Measurements from ENCODE around the gene CLTC. TPM values are rescaled to one million over a fixed set of nuclear protein-coding genes. Genes with fewer than 3 reads are reported as not detected.

CLTC gene
- total RNA-seq, 1 donor from 2014 or later = 236 TPM

DNA sequence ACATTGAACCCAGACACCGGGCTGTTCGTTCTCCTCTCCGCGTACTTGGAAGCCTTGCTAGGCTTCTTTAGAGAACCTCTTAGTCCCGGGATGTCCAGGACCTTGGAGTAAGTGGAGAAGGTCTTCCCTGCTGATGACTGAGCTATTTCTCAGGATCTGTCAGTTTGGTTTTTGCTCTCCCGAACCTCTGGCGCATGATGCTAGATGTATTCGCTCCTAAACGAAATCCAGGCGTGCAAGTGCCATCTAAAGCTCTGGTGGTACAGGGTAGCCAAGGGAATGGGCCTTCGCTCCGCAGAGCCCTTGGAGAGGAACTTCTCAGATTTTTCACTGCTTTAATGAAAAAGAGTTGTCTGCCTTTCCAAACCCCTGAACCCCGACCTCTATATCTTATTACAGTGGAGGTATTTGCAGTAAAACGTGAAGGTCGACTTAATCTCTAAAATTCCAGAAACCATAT lies 88.3 kb downstream of the CLTC start:
- Histone ChIP-seq H3K4me1 (ENCODE audit: control insufficient read depth in 3 of 3, insufficient read depth in 3 of 3, low read length in 3 of 3) (peaks cover 15 to 33% (median 29%) of the 10 kb centered on the region in 3 donors), H3K9ac (ENCODE audit: low read depth in 1 of 3, low read length in 3 of 3) (peak overlapping the region; percentile 95 to 100 (median 97)), H3K27ac (ENCODE audit: low read depth, low read length) (peak overlapping the region; percentile 96), H3K9me3 (ENCODE audit: control insufficient read depth in 3 of 3, low read length in 3 of 3) (no peaks in the 10 kb centered on the region), H3K4me3 (ENCODE audit: low read length in 3 of 3) (peak overlapping the region; percentile 95 to 98 (median 96)), H3K36me3 (ENCODE audit: control insufficient read depth in 3 of 3, insufficient read depth in 3 of 3, low read length in 3 of 3) (no peaks in the 10 kb centered on the region), H3K27me3 (ENCODE audit: control insufficient read depth in 3 of 3, insufficient read depth in 3 of 3, low read length in 3 of 3) (no peaks in the 10 kb centered on the region)

DNA sequence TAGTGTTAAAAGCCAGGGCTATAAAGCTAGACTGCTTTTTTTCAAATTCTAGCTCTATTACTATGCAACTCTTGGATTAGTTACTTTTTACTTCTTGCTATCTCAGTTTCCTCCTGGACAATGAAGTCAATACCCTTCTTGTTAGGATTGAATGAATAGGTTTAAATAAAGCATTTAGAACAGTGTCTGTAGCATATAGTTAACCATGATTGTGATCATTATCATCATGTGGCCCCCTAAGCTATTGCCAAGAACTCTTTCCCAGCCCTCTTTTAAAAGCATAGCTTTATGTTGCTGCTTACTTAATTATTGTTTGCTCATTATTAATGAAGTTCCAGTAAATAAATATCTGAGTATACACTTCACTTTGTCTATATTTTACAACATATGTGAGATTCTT lies 92.2 kb downstream of the CLTC start:
- Histone ChIP-seq H3K4me3 (ENCODE audit: low read length in 3 of 3) (no peak overlapping the region), H3K27me3 (ENCODE audit: control insufficient read depth in 3 of 3, insufficient read depth in 3 of 3, low read length in 3 of 3) (no peaks in the 10 kb centered on the region), H3K4me1 (ENCODE audit: control insufficient read depth in 3 of 3, insufficient read depth in 3 of 3, low read length in 3 of 3) (peaks cover 10 to 31% (median 20%) of the 10 kb centered on the region in 3 donors), H3K9ac (ENCODE audit: low read depth in 1 of 3, low read length in 3 of 3) (no peak overlapping the region), H3K9me3 (ENCODE audit: control insufficient read depth in 3 of 3, low read length in 3 of 3) (no peaks in the 10 kb centered on the region), H3K27ac (ENCODE audit: low read depth, low read length) (no peak overlapping the region), H3K36me3 (ENCODE audit: control insufficient read depth in 3 of 3, insufficient read depth in 3 of 3, low read length in 3 of 3) (no peaks in the 10 kb centered on the region)

DNA sequence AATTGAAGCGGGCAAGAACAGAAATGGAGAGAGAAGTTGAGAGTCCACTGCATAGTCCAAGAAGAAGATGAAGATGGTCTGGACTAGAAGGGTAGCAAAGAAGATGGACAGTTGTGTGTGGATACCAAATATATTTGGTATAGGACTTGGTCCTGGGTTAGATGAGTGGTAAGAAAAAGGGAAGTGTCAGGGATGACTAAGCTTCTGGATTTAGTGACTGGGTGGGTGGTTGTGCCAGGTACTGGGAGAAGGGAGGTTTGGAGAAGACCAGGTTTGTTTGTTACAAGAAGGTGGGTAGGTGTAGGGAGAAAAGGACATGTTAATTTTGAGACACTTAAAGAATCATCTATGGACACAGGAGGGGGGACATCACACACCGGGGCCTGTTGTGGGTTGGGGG lies 93.2 kb downstream of the CLTC start:
- H3K27me3 ChIP-seq (ENCODE audit: control insufficient read depth in 3 of 3, insufficient read depth in 3 of 3, low read length in 3 of 3) = no peaks in the 10 kb centered on the region
- peaks cover 10 to 24% (median 20%) of the 10 kb centered on the region in 3 donors for H3K4me1 ChIP-seq (ENCODE audit: control insufficient read depth in 3 of 3, insufficient read depth in 3 of 3, low read length in 3 of 3)
- H3K9me3 ChIP-seq (ENCODE audit: control insufficient read depth in 3 of 3, low read length in 3 of 3) = no peaks in the 10 kb centered on the region

DNA sequence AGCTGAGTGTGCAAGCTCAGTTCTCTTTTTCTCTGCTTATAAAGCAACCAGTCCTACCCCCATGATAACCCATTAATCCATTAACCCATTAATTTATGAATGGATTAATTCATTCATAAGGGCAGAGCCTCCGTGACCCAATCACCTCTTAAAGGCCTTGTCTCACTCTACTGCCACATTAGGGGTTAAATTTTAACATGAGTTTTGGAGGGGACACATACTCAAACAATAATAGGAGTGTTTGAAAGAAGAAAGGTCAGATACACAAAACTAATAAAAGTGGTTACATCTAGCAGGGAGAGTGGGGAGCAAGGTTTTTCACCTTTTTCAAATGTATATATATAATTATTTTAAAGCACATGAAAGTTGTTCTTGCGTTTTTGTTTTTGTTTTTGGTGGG lies 94.6 kb downstream of the CLTC start:
- Histone ChIP-seq H3K27ac (ENCODE audit: low read depth, low read length) (no peak overlapping the region), H3K4me3 (ENCODE audit: low read length in 3 of 3) (no peak overlapping the region), H3K9me3 (ENCODE audit: control insufficient read depth in 3 of 3, low read length in 3 of 3) (no peaks in the 10 kb centered on the region), H3K4me1 (ENCODE audit: control insufficient read depth in 3 of 3, insufficient read depth in 3 of 3, low read length in 3 of 3) (peaks cover under 1 to 11% (median 7%) of the 10 kb centered on the region in 3 donors), H3K36me3 (ENCODE audit: control insufficient read depth in 3 of 3, insufficient read depth in 3 of 3, low read length in 3 of 3) (no peaks in the 10 kb centered on the region), H3K9ac (ENCODE audit: low read depth in 1 of 3, low read length in 3 of 3) (no peak overlapping the region), H3K27me3 (ENCODE audit: control insufficient read depth in 3 of 3, insufficient read depth in 3 of 3, low read length in 3 of 3) (no peaks in the 10 kb centered on the region)

More for the DNA sequence above, 93.2 kb downstream of the CLTC start:
- H3K27ac ChIP-seq (ENCODE audit: low read depth, low read length) = no peak overlapping the region
- H3K36me3 ChIP-seq (ENCODE audit: control insufficient read depth in 3 of 3, insufficient read depth in 3 of 3, low read length in 3 of 3) = no peaks in the 10 kb centered on the region
- no peak overlapping the region for H3K4me3 ChIP-seq (ENCODE audit: low read length in 3 of 3)
- no peak overlapping the region for H3K9ac ChIP-seq (ENCODE audit: low read depth in 1 of 3, low read length in 3 of 3)

DNA sequence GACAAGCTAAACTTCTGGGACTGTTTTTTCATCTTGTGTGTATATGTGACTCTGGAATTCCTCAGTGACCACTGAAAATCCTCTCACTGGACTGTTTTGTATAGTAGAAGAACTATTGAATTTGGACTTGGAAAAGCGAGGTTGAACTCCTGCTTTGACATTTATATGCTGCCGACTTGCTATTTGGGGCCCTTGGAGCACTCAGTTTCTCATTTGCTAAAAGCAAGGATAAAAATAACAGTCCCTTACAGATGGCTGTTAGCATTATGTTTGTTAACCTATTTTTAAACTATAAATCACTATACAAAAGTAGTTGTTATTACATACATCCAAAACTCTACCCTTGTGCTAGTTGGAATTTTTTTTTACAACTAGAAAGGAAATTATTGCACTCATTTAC lies 96.7 kb downstream of the CLTC start:
- no peaks in the 10 kb centered on the region for H3K27me3 ChIP-seq (ENCODE audit: control insufficient read depth in 3 of 3, insufficient read depth in 3 of 3, low read length in 3 of 3)
- H3K4me1 ChIP-seq (ENCODE audit: control insufficient read depth in 3 of 3, insufficient read depth in 3 of 3, low read length in 3 of 3) = peaks cover 0 to 11% (median 7%) of the 10 kb centered on the region in 3 donors
- H3K9ac ChIP-seq (ENCODE audit: low read depth in 1 of 3, low read length in 3 of 3) = peak overlapping the region; percentile 36 to 48 (median 42)
- peak overlapping the region; percentile 61 for H3K27ac ChIP-seq (ENCODE audit: low read depth, low read length)
- H3K4me3 ChIP-seq (ENCODE audit: low read length in 3 of 3) = no peak overlapping the region
- no peaks in the 10 kb centered on the region for H3K36me3 ChIP-seq (ENCODE audit: control insufficient read depth in 3 of 3, insufficient read depth in 3 of 3, low read length in 3 of 3)
- H3K9me3 ChIP-seq (ENCODE audit: control insufficient read depth in 3 of 3, low read length in 3 of 3) = no peaks in the 10 kb centered on the region

DNA sequence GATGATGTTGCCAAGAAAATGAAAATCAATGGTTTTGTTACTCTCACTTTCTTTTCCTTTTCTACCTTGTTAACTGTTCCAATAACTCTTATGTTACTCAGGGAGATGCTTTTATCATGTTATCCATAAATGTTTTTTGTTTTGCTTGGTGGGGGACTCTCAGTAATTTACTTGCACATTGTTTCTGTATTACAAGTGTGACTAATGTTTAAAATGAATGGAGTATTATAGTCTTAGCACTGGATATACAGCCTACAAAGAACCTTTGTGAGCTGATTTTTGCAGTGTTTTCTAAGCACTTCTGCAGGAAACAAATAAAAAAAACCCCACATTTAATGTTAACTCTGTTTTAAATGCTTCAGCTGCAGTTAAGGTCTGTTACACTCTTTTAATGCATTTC lies 99.8 kb downstream of the CLTC start:
- H3K27ac ChIP-seq (ENCODE audit: low read depth, low read length) = no peak overlapping the region
- no peaks in the 10 kb centered on the region for H3K36me3 ChIP-seq (ENCODE audit: control insufficient read depth in 3 of 3, insufficient read depth in 3 of 3, low read length in 3 of 3)
- H3K4me3 ChIP-seq (ENCODE audit: low read length in 3 of 3) = no peak overlapping the region
- no peaks in the 10 kb centered on the region for H3K27me3 ChIP-seq (ENCODE audit: control insufficient read depth in 3 of 3, insufficient read depth in 3 of 3, low read length in 3 of 3)
- no peak overlapping the region for H3K9ac ChIP-seq (ENCODE audit: low read depth in 1 of 3, low read length in 3 of 3)
- H3K9me3 ChIP-seq (ENCODE audit: control insufficient read depth in 3 of 3, low read length in 3 of 3) = no peaks in the 10 kb centered on the region
- peaks cover 0 to 8% (median 7%) of the 10 kb centered on the region in 3 donors for H3K4me1 ChIP-seq (ENCODE audit: control insufficient read depth in 3 of 3, insufficient read depth in 3 of 3, low read length in 3 of 3)

DNA sequence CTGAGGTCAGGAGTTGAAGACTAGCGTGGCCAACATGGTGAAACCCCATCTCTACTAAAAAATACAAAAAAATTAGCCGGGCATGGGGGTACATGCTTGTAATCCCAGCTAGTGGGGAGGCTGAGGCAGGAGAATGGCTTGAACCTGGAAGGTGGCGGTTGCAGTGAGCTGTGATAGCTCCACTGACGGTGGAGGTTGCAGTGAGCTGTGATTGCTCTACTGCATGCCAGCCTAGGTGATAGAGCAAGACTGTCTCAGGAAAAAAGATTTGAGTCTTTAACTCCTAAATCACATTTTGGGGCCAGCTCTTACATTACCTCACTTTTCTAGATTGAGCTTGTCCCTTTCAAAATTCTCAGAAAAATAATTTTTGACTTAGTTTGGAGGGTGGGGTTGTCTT lies 102.9 kb downstream of the CLTC start:
- Histone ChIP-seq H3K9ac (ENCODE audit: low read depth in 1 of 3, low read length in 3 of 3) (no peak overlapping the region), H3K4me1 (ENCODE audit: control insufficient read depth in 3 of 3, insufficient read depth in 3 of 3, low read length in 3 of 3) (no peaks in the 10 kb centered on the region), H3K4me3 (ENCODE audit: low read length in 3 of 3) (no peak overlapping the region), H3K9me3 (ENCODE audit: control insufficient read depth in 3 of 3, low read length in 3 of 3) (no peaks in the 10 kb centered on the region), H3K27ac (ENCODE audit: low read depth, low read length) (no peak overlapping the region), H3K27me3 (ENCODE audit: control insufficient read depth in 3 of 3, insufficient read depth in 3 of 3, low read length in 3 of 3) (no peaks in the 10 kb centered on the region), H3K36me3 (ENCODE audit: control insufficient read depth in 3 of 3, insufficient read depth in 3 of 3, low read length in 3 of 3) (no peaks in the 10 kb centered on the region)

DNA sequence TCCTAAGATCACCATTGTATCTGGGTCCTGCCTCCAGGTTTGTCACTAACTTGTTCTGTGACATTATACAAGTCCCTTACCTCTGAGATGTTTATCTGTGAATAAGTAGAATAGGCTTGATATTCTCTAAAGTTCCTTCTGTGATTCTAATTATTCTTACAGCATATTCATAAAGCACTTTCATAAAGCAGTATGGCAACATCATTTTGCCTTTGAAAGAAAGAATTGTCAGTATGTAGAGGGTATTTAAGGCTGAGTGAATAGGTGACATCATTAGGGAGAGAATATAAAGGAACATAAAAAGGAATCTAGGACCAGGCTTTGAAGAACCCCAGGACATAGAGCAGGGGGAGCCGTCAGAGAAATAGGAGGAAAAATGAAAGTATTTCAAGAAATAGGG lies 103.3 kb downstream of the CLTC start:
- no peaks in the 10 kb centered on the region for H3K9me3 ChIP-seq (ENCODE audit: control insufficient read depth in 3 of 3, low read length in 3 of 3)
- no peaks in the 10 kb centered on the region for H3K4me1 ChIP-seq (ENCODE audit: control insufficient read depth in 3 of 3, insufficient read depth in 3 of 3, low read length in 3 of 3)
- H3K4me3 ChIP-seq (ENCODE audit: low read length in 3 of 3) = no peak overlapping the region
- H3K9ac ChIP-seq (ENCODE audit: low read depth in 1 of 3, low read length in 3 of 3) = no peak overlapping the region
- H3K27ac ChIP-seq (ENCODE audit: low read depth, low read length) = no peak overlapping the region
- no peaks in the 10 kb centered on the region for H3K27me3 ChIP-seq (ENCODE audit: control insufficient read depth in 3 of 3, insufficient read depth in 3 of 3, low read length in 3 of 3)
- H3K36me3 ChIP-seq (ENCODE audit: control insufficient read depth in 3 of 3, insufficient read depth in 3 of 3, low read length in 3 of 3) = no peaks in the 10 kb centered on the region

DNA sequence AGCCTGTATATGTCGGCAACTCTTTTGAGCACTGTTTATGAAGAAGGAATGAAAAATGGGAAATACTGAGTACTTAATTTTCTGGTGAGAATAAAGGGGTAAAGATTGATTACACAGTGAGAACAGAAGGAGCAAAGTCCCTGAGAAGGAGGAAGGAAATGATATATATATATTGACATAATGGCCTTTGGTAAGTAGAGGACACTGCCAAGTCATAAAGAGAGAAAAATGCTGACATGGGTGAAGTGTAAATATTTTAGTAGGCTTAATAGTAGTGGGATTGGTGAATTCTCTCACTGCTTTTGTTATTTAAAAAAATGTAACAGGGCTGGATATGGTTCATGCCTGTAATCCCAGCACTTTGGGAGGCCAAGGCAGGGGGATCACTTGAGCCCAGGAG lies 103.9 kb downstream of the CLTC start:
- H3K4me3 ChIP-seq (ENCODE audit: low read length in 3 of 3) = no peak overlapping the region
- H3K36me3 ChIP-seq (ENCODE audit: control insufficient read depth in 3 of 3, insufficient read depth in 3 of 3, low read length in 3 of 3) = no peaks in the 10 kb centered on the region
- H3K9me3 ChIP-seq (ENCODE audit: control insufficient read depth in 3 of 3, low read length in 3 of 3) = no peaks in the 10 kb centered on the region
- no peaks in the 10 kb centered on the region for H3K27me3 ChIP-seq (ENCODE audit: control insufficient read depth in 3 of 3, insufficient read depth in 3 of 3, low read length in 3 of 3)
- peaks cover 0 to 3% (median 0%) of the 10 kb centered on the region in 3 donors for H3K4me1 ChIP-seq (ENCODE audit: control insufficient read depth in 3 of 3, insufficient read depth in 3 of 3, low read length in 3 of 3)
- H3K9ac ChIP-seq (ENCODE audit: low read depth in 1 of 3, low read length in 3 of 3) = no peak overlapping the region
- H3K27ac ChIP-seq (ENCODE audit: low read depth, low read length) = no peak overlapping the region

DNA sequence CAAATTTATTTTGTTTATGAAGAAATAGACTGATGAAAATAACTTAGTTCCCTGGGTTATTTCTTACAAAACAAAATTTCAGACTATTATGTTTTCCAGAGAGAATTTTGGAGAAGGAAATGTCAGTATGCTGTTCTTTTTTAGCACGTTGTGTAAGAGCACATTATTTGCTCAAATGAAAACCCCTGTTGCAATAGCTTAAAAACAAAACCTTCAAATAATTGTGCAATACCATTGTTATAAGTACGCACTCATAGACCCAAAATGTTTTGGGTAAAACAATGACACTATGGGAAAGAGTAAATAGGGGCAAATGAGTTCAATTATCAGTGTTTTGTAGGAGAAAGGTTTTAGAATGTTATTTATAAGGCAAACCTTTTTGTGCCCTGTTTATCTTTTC lies 106.0 kb downstream of the CLTC start:
- H3K4me1 ChIP-seq (ENCODE audit: control insufficient read depth in 3 of 3, insufficient read depth in 3 of 3, low read length in 3 of 3) = peaks cover 0 to 3% (median 0%) of the 10 kb centered on the region in 3 donors
- no peak overlapping the region for H3K9ac ChIP-seq (ENCODE audit: low read depth in 1 of 3, low read length in 3 of 3)
- no peak overlapping the region for H3K4me3 ChIP-seq (ENCODE audit: low read length in 3 of 3)
- peak overlapping the region; percentile 40 for H3K27ac ChIP-seq (ENCODE audit: low read depth, low read length)
- no peaks in the 10 kb centered on the region for H3K9me3 ChIP-seq (ENCODE audit: control insufficient read depth in 3 of 3, low read length in 3 of 3)
- no peaks in the 10 kb centered on the region for H3K27me3 ChIP-seq (ENCODE audit: control insufficient read depth in 3 of 3, insufficient read depth in 3 of 3, low read length in 3 of 3)
- H3K36me3 ChIP-seq (ENCODE audit: control insufficient read depth in 3 of 3, insufficient read depth in 3 of 3, low read length in 3 of 3) = no peaks in the 10 kb centered on the region
